ENCODE results near the gene TSKS.
"Not testable (repeated sequence)": the region's sequence is repeated elsewhere in the genome, so short reads cannot be mapped to it uniquely, and the experiment has no call there.

The TSKS gene

DNA sequence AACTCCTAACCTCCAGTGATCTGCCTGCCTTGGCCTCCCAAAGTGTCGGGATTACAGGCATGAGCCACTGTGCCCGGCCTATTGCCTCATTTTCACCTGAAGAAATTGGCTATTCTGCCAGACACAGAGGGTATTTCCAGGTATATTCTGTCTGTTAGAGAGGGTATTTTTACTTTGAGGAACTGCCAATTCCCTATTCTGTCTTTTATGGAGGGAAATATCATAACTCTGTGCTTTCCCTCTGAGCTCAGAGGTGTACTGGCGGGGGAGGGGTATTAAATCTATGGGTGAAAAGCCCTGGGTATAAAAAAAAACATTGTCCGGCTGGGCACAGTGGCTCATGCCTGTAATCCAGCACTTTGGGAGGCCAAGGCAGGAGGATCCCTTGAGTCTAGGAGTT lies 24.8 kb downstream of the TSKS start:
- ChIA-PET POLR2A (no interaction called here), CTCF (no interaction called here)
- TF ChIP-seq CTCF (IDR thresholded peaks at IDR 0.05; ENCODE audit: control extremely low read depth, extremely low read depth, low read depth, missing control alignments): no peak
- DNase-seq (ENCODE audit: extremely low spot score): no peak

DNA sequence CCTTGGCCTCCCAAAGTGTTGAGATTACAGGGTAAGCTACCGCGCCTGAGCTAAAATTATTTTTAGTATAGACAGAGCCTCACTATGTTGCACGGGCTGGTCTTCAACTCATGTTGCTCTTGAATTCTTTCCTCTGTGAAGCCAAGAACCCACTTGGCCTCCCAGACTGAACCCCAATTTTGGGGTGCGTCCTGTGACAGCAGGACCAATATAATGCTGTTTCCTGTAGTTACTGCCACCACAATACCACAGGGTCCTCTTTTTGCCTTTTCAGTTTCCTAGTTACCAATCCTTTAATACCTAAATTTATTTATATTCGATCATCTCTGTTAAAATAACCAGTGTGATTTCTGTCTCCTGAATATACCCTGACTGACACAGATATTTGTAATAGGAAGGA lies 32.9 kb downstream of the TSKS start:
- CTCF ChIA-PET: interaction anchor here (1.4 kb wide), 1 partner anchor 13 kb away, joined by 5 read pairs; no protein-coding TSS in a partner anchor
- TF ChIP-seq CTCF (IDR thresholded peaks at IDR 0.05; ENCODE audit: control extremely low read depth, extremely low read depth, low read depth, missing control alignments): no peak
- POLR2A ChIA-PET: no interaction called here
- DNase-seq (ENCODE audit: extremely low spot score): no peak

DNA sequence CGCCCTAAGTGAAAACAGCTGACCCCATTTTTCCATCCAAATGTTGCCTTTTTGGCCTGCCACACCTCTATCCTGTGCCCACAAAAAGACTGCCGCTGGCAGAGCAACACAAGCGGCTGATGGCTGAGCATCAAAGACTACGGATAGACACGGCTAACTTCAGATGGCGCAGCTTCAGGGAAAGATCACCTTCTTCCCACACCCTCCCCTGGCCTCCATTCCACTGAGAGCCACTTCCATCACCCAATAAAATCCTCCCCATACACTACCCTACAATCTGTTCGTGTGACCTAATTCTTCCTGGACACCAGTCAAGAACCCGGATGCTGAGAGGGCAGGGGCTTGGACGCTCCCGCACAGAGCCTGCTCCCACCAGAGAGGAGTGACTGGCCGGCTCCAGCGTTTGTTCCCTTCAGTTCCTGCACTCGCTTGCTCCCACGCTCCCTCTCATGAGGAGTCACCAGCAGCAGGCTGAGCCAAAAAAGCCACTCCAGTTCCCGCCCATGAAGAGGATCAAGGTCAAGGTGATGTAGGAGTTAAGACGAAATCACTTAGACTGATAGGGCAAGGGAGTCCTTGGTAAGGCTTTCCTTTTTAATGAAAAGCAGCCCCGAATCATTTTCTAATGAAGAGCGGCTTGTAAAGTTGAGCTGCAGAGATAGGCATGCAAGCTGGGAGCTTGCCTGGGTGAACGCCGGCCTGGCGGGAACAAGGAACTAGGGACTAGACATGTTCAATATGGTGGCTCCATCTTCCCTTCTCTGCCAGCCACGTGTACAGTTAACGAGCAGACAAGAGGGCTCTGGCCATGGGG lies 35.7 kb downstream of the TSKS start:
- DNase-seq (ENCODE audit: extremely low spot score): no peak
- ChIA-PET POLR2A (no interaction called here), CTCF (interaction anchor here (1.2 kb wide), 1 partner anchor 13 kb away, joined by 3 read pairs; no protein-coding TSS in a partner anchor)
- TF ChIP-seq CTCF (IDR thresholded peaks at IDR 0.05; ENCODE audit: control extremely low read depth, extremely low read depth, low read depth, missing control alignments): no peak

DNA sequence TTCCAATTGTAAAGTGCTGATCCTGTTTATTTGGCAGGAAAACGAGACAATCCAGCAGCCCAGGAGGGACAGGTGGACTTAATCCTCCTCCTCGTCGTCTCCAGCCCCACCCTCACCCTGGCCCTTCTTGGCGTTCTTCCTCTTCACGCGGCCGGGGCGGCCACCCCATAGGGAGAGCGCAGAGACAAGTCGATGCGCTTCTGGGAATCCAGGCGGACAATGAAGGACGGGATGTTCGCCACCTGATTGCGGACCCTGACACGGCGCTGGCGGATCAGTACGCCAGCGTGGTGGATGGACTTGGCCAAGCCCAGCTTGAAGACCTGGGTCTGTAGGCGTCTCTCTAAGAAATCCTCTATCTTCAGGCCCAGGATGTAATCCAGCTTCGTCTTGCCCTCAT lies 43.7 kb downstream of the TSKS start:
- CTCF ChIA-PET: interaction anchor here (1.0 to 1.2 kb wide), 2 partner anchors 16 to 17 kb away, joined by 3 to 4 read pairs; no protein-coding TSS in a partner anchor
- DNase-seq (ENCODE audit: extremely low spot score): not testable (repeated sequence)
- POLR2A ChIA-PET: interaction anchor here (0.6 kb wide), 1 partner anchor 139 kb away, joined by 4 read pairs; the partner anchor contains the start of gene NOSIP

DNA sequence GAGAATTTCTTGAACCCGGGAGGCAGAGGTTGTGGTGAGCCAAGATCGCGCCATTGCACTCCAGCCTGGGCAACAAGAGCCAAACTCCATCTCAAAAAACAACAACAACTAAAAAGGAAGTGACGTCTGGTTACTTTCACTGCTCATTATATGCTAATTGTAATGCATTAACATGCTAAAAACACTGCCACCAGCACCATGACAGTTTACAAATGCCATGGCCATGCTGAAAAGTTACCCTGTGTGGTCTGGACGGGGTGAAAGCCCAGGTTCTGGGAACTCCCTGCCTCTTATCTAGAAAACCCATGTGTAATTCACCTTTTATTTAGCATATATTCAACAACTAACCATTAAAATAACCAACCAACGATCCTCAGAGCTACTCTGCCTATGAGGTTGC lies 44.1 kb downstream of the TSKS start:
- no peak for TF ChIP-seq CTCF (IDR thresholded peaks at IDR 0.05; ENCODE audit: control extremely low read depth, extremely low read depth, low read depth, missing control alignments)
- DNase-seq (ENCODE audit: extremely low spot score): no peak
- POLR2A ChIA-PET: no interaction called here
- CTCF ChIA-PET: interaction anchor here (1.0 to 1.2 kb wide), 2 partner anchors 16 kb away, joined by 3 to 4 read pairs; no protein-coding TSS in a partner anchor

DNA sequence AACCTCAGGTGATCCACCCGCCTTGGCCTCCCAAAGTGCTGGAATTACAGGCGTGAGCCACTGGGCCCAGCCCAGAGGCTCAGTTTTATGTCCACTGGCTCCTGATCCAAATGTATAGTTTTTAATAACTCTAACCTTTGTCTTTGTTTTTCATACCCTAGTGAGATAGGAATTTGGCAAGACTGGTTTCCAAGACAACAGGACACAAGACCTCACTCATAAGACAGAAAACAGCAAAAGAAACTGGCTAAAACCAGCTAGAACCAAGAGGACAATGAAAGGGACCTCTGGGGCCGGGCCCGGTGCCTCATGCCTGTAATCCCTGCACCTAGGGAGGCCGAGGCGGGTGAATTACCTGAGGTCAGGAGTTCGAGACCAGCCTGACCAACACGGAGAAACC lies 44.6 kb downstream of the TSKS start:
- ChIA-PET POLR2A (no interaction called here), CTCF (interaction anchor here (1.0 to 2.4 kb wide), 4 partner anchors 12 to 17 kb away, joined by 3 to 5 read pairs (median 4); no protein-coding TSS in a partner anchor)
- DNase-seq (ENCODE audit: extremely low spot score): no peak

More for the DNA sequence above, 44.6 kb downstream of the TSKS start:
- no peak for TF ChIP-seq CTCF (IDR thresholded peaks at IDR 0.05; ENCODE audit: control extremely low read depth, extremely low read depth, low read depth, missing control alignments)

All from GM10248 (cell line).